ENCODE results near the gene RAN.
A peak's percentile ranks its signal among the peaks of the same experiment; 100 is the strongest.
"Not testable (repeated sequence)": the region's sequence is repeated elsewhere in the genome, so short reads cannot be mapped to it uniquely, and the experiment has no call there.

RAN gene

DNA sequence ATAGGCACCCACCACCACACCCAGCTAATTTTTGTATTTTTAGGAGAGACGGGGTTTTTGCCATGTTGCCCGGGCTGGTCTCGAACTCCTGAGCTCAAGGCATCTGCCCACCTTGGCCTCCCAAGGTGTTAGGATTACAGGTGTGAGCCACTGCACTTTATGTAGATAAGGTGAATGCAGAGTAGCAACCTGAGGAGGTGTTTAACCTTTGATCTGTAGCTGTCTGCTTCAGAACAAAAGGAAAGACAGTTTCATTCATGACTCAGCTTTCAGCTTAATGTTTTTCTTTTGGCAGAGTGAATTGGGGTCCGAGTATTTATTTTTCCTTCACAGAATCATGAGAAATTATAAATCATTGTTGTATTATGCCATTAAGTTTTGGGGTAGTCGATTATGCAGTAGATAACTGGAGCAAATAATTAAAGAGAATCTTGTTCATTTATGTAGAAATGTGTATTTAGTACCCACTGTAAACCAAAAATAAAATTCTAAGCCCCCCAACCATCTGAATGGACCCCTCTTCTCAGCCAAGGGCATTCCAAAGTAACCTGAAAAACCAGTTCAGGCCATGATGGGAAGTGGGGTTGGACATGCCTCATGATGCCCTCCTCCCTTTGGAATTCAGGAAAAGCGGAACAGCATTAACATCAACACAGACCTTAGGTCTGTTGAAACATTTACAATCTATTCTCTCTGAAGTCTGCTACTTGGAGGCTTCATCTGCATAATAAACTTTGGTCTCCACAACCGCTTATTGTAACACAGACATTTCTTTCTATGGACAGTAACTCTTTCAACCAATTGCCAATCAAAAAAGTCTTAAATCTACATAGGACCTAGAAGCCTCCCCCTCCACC is 22.1 kb upstream of the RAN start:
- DNase-seq = no peak

DNA sequence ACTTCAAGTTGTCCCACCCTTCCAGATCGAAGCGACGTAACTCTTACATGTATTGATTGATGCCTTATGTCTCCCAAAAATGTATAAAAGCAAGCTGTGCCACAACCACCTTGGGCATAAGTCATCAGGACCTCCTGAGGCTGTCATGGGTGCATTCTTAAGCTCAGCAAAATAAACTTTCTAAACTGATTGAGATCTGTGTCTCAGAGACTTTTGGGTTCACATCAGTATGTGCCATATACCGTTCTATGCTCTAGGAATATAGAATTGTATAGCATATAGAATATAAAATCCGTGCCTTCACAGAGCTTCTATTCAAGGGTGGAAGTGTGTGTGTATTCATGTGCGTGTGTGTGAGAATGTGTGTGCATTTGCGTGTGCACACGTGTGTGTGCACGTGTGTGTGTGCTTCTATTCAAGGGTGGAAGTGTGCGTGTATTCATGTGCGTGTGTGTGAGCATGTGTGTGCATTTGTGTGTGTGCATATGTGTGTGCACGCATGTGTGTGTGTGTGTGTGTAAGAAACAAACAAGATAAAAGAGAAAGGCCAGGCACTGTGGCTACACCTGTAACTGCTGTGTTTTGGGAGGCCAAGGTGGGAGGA is 21.3 kb upstream of the RAN start:
- DNase-seq = no peak

DNA sequence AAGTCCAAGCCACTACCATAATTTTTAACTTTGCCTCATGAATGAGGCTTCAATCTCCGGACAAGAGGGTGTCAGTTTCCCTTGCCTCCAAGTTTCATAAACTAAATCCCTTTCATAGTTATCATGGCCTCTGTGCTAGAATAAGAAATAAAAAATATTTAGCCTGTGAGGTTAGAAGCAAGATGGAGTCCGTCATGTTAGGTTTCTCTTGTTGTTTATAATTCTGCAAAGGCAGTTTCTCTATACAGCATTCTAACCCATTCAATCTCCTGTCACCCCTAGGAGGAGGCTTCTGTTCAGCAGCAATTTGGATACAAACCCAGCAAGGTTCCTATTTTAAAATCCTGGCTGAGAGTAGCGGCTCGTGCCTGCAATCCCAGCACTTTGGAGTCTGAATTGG is 15.8 kb upstream of the RAN start:
- DNase-seq = no peak

DNA sequence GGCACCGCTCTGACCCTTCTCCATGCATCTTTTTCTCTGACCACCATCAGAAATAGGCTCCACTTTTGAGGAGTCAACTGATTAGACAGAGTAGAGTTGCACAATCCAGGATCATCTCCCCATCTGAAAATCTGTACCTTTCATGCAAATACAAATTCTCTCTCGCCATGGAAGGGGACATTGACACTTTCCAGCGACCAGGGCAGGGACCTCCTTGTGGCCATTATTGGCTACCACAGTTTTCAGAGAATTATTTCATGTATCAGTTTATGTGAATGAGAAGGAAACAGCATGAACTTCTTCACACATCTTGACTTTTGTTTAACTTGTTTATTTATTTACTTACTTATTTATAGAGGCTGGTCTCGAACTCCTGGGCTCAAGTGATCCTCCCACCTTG is 13.8 kb upstream of the RAN start:
- DNase-seq = no peak

DNA sequence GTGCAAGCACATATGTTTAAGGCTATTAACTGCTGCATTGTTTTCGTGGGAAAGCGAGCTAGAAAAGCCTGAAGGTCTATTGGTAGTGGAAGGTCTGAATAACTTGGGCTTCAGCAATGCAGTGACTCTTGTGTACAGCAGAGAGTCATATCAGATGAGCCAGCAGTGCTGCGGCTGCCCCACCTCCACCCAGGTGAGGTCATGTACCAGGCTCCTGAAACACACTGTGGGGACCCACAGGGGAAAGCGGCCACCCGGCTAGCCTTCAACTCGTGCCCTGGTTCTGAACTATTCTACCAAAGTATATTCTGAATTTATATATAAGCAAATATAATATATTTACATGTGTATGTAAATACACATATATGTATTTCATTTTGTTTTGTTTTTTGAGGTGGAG is 12.7 kb upstream of the RAN start:
- no peak for DNase-seq

DNA sequence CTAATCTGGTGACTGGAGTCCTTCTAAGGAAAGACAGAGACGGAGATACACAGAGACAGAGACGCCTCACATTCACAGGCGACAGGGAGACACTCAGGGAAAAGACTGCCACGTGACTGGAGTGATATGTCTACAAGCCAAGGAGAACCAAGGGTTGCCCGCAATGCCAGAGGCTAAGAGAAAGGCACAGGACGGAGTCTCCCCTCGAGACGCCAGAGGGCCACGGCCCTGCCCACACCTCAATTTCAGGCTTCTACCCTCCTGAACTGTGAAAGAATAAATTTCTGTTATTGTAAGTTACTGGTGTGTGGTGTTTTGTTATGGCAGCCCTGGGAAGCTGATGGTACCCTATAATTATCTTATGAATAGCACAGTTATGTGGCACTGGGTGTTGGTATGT is 11.6 kb upstream of the RAN start:
- no peak for DNase-seq

DNA sequence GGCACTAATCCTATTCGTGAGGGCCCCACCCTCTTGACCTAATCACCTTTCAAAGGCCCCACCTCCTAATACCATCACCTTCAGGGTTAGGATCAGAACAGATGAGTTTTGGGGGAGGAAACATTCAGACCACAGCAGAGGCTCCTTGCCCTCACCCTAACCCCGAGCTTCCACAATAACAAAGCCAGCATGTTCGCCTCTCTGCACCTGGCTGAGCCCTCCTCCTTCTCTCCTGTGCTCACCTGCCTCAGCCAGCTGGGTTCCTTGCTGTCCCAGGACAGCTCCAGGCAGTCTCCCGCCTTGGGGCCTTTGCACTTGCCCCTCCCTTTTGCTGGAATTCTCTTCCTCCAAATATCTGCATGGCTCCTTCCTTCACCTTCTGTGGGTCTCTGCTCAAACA is 9.7 kb upstream of the RAN start:
- DNase-seq = no peak

DNA sequence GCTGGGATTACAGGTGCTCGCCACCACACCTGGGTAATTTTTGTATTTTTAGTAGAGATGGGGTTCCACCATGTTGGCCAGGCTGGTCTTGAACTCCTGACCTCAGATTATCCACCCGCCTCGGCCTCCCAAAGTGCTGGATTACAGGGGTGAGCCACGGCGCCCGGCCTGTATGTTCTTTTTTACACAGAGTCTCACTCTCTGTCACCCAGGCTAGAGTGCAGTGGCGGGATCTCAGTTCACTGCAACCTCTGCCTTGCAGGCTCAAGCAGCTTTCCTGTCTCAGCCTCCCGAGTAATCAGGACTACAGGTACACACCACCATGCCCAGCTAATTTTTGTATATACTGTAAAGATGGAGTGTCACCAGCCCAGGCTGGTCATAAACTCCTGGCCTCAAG is 9.1 kb upstream of the RAN start:
- DNase-seq = not testable (repeated sequence)

DNA sequence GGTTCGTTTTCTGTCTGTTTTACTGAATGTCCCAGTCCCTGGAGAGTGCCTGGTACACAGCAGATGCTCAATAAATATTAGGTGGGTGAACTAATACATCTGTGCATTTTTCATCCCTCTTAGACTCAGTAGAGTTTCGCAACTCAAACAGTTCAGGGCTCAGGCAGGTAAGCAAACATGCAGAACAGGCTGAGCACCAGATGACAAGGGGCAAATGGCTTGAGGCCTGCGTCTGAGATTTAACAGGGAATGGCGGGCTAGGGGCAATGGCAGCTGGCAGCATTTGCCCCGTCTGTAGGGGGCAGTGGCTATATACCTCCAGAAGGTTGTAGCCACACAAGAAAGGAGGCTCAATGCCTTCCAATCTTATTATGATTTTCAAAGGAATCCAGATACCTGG is 8.6 kb upstream of the RAN start:
- no peak for DNase-seq

DNA sequence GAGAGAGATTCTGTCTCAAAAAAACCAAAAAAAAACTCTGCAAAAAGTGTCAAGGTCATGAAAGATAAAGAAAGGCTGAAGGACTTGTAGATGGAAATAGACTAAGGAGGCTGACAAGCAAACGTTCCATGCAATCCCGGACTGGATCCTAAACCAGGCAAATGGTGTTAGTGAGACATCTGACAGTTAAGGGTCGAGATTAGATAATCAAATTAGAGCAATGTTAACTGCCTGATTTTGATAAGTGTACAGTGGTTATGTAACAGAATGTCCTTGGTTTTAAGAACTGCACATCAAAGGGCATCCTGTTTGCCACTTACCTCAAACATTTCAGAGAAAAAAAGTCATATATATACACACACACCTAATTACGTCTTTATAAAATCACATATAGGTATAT is 3.5 kb upstream of the RAN start:
- DNase-seq = no peak

DNA sequence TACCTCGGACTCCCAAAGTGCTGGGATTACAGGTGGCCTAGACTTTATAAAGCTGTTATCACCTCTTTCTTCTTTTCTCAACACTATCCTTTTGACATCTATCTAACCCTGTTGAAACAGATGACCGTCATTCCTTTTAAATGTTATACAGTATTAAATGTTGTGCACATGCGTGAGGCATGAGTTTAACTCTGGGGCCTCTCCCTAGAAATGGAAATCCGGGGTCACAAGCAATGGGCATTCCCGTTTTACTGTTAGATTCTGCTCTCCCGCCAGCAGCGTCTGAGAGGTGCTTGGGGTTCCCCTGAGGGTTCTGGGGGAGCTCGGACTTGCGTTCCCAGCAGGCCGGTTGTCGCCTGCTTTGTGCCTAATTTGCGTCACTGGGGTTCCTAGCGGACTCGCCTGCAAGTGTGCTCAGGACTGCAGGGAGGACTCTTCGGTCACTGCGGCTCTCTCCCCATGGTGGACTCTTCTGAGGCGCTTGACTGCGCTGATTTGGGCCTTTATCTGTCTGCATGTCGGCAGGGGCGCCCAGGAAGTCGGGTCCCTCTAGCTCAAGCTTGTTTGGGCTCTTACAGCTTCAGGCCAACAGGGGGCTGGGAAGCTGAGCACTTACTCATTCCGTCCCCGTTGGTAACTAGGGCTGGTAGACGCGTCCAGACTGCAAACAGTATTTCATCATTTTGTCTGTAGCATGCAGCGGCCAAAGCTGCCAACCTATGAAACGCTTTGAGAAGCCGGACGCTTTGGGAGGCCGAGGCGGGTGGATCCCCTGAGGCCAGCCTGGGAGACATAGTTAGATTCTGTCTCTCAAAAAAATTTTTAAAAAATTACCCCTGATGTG is 1.2 kb upstream of the RAN start:
- DNase-seq = peak; percentile 94

DNA sequence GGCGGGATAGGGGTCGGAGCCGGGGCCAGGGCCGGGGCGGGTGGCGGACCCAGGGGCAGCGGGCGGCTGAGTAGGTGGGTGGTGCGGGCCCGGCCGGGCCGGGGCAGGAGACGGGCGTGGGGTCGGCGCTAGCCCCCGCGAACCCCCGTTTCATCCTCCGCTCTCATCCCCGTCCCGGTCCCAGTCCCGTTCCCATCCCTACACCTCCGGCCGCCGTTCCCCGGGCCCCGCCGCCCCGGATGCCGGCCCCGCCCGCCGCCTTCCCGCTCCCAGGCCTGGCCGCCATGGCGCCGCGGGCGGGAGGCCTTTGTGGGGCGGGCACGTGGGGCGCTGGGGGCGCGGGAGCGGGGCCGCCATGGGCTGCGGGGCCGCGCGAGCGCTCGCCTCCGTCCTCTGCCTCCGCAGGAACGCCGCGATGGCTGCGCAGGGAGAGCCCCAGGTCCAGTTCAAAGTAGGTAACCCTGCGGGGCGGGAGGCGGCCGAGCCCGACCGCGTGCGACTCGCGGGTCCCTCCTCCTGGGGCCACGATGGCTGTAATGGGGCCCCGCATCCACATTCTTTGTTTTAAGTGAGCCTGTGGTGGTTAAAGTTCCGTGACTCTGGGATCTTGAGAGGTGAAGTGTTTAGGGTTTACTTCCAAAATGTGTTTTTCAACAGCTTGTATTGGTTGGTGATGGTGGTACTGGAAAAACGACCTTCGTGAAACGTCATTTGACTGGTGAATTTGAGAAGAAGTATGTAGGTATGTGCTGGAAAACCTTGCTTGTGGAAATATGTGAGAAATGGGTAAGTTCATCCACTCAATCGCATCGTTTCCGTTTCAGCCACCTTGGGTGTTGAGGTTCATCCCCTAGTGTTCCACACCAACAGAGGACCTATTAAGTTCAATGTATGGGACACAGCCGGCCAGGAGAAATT is 572 bp downstream of the RAN start:
- DNase-seq = no peak

DNA sequence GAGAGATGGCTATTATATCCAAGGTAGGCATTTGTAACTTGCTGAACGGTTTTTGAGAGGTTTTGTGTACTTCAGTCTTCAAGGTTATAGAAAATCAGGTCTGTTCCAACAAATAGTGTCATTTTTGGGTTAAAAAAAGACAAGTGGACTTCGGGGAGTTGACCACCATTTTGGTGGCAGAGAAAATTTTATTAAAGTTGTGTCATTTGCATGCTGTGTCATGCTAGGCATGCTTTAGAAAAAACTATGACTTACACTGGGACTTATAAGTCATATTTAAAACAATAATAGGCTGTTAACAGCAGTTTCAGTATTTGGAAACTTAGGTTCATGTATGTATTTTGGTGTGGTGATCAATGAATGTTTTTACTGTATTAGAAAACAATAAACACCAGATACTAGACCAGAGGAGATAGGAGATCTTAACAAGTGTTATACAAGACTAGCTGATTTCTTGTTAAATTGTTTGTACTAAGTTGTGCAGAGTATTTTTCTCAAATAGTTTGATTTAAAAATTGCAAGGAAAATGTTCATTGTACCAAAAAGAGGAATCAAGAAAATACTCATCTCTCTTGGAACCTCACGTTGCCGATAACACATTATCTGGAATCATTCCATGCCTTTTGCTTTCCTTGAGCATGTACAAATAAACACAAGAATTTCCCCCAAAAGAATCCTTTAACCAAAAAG is 1.4 kb downstream of the RAN start:
- DNase-seq = no peak

DNA sequence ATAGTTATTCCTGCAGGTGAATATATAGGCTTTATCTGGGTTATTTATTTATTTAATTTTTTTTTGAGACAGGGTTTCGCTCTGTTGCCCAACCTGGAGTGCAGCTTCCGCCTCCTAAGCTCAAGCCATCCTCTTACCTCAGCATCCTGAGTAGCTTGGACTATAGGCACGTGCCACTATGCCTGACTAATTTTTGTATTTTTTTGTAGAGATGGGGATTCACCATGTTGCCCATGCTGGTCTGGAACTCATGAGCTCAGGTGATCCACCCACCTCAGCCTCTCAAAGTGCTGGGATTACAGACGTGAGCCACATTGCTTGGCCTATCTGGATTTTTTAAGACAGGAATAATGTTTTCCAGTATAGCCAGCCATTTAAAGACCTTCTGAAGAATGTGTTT is 2.0 kb downstream of the RAN start:
- DNase-seq = no peak

DNA sequence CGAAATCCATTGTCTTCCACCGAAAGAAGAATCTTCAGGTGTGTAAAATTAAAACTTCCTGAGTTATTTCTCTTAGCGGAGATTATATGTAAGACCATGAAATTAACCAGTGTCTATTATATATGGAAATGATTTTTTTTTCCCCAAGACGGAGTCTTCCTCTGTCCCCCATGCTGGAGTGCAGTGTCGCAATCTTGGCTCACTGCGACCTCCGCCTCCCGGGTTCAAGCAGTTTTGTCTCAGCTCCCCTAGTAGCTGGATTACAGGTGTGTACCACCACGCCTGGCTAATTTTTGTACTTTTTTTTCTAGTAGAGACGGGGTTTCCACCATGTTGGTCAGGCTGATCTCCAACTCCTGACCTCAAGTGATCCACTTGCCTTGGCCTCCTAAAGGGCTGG is 2.8 kb downstream of the RAN start:
- DNase-seq = no peak

DNA sequence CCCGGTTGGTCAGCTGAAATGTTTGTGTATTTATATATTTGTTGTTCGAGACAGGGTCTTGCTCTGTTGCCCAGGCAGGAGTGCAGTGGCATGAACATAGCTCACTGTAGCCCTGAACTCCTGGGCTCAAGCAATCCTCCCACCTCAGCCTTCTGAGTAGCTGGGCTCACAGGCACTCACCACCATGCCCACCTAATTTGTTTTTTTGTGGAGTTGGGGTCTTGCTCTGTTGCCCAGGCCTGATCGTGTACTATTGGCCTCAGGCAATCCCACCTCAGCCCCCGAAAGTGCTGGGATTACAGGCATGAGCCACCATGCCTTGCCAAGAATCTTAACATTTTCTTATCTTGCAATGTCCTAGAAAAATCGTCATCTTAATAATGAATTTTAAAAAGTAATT is 3.3 kb downstream of the RAN start:
- no peak for DNase-seq

DNA sequence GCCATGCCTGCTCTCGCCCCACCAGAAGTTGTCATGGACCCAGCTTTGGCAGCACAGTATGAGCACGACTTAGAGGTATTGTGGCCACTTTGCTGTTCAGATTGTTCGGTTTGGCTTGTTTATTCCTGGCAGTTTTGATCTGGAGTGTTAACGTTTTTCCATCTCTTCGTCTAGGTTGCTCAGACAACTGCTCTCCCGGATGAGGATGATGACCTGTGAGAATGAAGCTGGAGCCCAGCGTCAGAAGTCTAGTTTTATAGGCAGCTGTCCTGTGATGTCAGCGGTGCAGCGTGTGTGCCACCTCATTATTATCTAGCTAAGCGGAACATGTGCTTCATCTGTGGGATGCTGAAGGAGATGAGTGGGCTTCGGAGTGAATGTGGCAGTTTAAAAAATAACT is 3.8 kb downstream of the RAN start:
- DNase-seq = not testable (repeated sequence)

DNA sequence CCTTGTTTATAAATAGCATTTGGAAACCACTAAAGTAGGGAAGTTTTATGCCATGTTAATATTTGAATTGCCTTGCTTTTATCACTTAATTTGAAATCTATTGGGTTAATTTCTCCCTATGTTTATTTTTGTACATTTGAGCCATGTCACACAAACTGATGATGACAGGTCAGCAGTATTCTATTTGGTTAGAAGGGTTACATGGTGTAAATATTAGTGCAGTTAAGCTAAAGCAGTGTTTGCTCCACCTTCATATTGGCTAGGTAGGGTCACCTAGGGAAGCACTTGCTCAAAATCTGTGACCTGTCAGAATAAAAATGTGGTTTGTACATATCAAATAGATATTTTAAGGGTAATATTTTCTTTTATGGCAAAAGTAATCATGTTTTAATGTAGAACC is 4.4 kb downstream of the RAN start:
- no peak for DNase-seq

DNA sequence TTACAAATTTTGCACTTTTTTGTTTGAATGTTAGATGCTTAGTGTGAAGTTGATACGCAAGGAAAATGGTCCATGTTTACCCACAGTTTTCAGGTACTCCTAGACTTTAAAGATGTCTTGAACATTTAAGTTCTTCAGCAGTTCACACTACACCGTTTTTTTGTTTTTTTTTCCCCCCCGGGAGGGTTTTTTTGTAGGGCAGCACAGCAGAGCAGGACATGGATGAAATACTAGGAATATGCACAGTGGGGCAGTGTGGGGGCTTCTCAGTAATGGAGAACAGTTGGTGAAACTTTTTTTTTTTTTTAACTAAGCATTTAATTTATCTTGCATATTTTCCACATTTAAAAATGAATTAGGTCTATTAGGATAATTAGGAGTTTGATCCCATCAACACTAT is 4.9 kb downstream of the RAN start:
- no peak for DNase-seq

DNA sequence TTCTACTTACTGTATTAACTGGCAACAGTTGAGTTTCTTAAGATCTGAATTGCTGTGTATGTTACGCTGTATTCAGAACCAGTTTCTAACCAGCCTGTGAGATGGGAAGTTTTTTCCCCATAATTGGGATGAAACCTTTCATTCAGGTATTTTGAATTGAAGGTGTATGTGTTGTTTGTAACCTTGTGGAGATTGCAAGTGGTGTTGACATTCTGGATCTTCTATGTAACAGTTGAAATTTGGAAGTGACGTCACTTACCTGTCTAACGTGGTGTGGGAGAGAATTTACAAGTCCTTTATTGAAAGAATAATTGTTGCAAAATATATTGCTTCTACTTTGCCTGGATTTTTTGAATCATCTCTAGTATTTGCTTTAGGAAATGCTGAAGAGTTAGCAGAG is 5.5 kb downstream of the RAN start:
- no peak for DNase-seq

DNA sequence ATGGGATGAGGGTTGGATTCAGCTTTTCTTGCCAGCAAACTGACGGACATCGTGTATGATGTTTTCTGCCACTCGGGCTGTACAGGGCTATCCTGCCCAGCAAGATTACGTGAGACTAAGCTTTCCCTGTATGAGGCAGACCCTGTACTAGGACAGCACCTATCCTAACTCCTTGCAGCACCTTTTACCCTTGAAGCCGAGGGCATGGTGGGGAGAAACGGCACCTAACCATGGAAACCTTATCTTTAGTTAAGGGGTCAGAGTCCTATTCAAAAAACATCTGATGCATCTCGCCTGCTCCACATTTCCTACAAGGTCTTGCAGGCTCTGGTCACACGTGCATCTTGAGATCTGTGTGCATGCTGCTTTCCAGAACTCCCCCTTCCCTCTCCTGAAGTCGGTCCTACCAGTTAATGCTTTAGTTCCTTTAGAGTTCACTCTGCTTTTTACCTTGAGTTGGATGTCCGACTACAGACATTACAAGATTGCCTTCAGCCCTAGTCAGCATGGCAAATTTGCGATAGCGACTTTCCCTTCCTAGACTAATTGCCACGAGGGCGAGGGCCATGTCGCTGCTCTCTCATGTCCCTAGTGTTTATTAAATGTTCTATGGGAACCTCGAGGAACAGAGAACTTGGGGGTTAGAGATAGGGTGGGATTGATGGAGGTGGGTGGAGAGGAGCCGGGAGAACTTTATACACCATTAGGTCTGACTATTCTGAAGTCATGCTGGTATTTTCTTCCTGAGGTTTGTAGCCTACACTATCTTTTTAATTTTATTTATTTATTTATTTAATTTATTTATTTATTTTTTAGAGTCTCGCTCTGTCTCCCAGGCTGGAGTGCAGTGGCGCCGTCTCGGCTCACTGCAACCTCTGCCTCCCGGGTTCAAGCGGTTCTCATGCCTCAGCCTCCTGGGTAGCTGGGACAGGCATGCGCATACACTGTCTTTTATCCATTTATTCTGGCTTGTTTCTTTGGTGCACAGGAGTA is 6.6 kb downstream of the RAN start:
- no peak for DNase-seq
